Measurements from ENCODE around the gene SPECC1L. TPM values are rescaled to one million over a fixed set of nuclear protein-coding genes. Genes with fewer than 3 reads are reported as not detected.
"Not testable (repeated sequence)": the region's sequence is repeated elsewhere in the genome, so short reads cannot be mapped to it uniquely, and the experiment has no call there.

SPECC1L gene
- total RNA-seq, 1 experiment from 2014 or later = 40.8 TPM

DNA sequence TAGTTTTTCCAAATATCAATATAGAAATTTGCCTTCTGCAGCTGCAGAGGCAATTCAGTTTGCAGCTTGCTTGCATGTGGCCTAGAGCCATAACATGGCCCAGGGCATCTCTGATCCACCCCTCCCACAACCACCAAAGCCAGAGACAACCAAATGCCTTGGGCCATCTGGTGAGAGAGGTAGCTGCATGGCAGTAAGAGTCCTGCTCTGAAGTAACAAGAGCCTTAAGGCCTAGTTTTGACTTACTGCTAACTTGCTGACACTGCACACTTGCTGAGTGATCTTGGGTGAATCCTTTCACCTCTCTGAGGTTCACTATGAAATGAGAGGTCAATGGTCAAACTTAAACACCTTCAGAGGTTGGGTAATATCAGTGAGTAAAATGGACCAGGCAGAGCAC lies 4.9 kb upstream of the SPECC1L start:
- no peaks in the 10 kb centered on the region for H3K36me3 ChIP-seq (ENCODE audit: control insufficient read depth in 1 of 2, insufficient read depth in 2 of 2, low read length in 2 of 2)
- no peak overlapping the region for H3K4me3 ChIP-seq (replicated peaks in 1 of 2; ENCODE audit: low read depth in 1 of 2, low read length in 2 of 2)
- POLR2A ChIA-PET = no interaction called here
- H2AFZ ChIP-seq (ENCODE audit: low read depth, low read length, poor library complexity, severe bottlenecking) = no peak overlapping the region
- TF ChIP-seq ZNF274 (IDR thresholded peaks at IDR 0.05; ENCODE audit: low read depth, low read length) (no peak), SP1 (IDR thresholded peaks at IDR 0.05; ENCODE audit: low read depth) (no peak), FOSL1 (IDR thresholded peaks at IDR 0.05; ENCODE audit: low read depth) (no peak), POLR2AphosphoS5 (IDR thresholded peaks at IDR 0.05; ENCODE audit: low read depth, low read length) (no peak), ELF1 (IDR thresholded peaks at IDR 0.05; ENCODE audit: borderline replicate concordance, low read depth) (no peak), RAD21 (IDR thresholded peaks at IDR 0.05; ENCODE audit: low read depth) (no peak), TCF7L2 (IDR thresholded peaks at IDR 0.05; ENCODE audit: borderline replicate concordance, extremely low read depth, insufficient read depth, insufficient read length) (no peak), SIN3A (IDR thresholded peaks at IDR 0.05; ENCODE audit: low read depth) (no peak), EZH2 (IDR thresholded peaks at IDR 0.05) (no peak), POLR2A (IDR thresholded peaks at IDR 0.05; ENCODE audit: borderline replicate concordance, extremely low read depth, insufficient read depth, insufficient read length) (no peak), SRF (IDR thresholded peaks at IDR 0.05; ENCODE audit: low read depth) (no peak)
- TF ChIP-seq, protein P1, sequence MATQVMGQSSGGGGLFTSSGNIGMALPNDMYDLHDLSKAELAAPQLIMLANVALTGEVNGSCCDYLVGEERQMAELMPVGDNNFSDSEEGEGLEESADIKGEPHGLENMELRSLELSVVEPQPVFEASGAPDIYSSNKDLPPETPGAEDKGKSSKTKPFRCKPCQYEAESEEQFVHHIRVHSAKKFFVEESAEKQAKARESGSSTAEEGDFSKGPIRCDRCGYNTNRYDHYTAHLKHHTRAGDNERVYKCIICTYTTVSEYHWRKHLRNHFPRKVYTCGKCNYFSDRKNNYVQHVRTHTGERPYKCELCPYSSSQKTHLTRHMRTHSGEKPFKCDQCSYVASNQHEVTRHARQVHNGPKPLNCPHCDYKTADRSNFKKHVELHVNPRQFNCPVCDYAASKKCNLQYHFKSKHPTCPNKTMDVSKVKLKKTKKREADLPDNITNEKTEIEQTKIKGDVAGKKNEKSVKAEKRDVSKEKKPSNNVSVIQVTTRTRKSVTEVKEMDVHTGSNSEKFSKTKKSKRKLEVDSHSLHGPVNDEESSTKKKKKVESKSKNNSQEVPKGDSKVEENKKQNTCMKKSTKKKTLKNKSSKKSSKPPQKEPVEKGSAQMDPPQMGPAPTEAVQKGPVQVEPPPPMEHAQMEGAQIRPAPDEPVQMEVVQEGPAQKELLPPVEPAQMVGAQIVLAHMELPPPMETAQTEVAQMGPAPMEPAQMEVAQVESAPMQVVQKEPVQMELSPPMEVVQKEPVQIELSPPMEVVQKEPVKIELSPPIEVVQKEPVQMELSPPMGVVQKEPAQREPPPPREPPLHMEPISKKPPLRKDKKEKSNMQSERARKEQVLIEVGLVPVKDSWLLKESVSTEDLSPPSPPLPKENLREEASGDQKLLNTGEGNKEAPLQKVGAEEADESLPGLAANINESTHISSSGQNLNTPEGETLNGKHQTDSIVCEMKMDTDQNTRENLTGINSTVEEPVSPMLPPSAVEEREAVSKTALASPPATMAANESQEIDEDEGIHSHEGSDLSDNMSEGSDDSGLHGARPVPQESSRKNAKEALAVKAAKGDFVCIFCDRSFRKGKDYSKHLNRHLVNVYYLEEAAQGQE (IDR thresholded peaks at IDR 0.05; ENCODE audit: low read depth) = no peak
- TF ChIP-seq, protein P2, sequence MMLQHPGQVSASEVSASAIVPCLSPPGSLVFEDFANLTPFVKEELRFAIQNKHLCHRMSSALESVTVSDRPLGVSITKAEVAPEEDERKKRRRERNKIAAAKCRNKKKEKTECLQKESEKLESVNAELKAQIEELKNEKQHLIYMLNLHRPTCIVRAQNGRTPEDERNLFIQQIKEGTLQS (IDR thresholded peaks at IDR 0.05) = no peak
- TF ChIP-seq, protein P3, sequence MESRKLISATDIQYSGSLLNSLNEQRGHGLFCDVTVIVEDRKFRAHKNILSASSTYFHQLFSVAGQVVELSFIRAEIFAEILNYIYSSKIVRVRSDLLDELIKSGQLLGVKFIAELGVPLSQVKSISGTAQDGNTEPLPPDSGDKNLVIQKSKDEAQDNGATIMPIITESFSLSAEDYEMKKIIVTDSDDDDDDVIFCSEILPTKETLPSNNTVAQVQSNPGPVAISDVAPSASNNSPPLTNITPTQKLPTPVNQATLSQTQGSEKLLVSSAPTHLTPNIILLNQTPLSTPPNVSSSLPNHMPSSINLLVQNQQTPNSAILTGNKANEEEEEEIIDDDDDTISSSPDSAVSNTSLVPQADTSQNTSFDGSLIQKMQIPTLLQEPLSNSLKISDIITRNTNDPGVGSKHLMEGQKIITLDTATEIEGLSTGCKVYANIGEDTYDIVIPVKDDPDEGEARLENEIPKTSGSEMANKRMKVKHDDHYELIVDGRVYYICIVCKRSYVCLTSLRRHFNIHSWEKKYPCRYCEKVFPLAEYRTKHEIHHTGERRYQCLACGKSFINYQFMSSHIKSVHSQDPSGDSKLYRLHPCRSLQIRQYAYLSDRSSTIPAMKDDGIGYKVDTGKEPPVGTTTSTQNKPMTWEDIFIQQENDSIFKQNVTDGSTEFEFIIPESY (IDR thresholded peaks at IDR 0.05; ENCODE audit: extremely low read depth, insufficient replicate concordance, low read length) = no peak
- H3K4me2 ChIP-seq (ENCODE audit: low read length) = no peak overlapping the region
- peaks cover 7 to 10% of the 10 kb centered on the region in 2 experiments for H3K4me1 ChIP-seq (ENCODE audit: control insufficient read depth in 1 of 2, insufficient read depth in 2 of 2, low read length in 2 of 2)
- H4K20me1 ChIP-seq (ENCODE audit: insufficient read depth) = no peaks in the 10 kb centered on the region
- intact Hi-C loops (cut with micrococcal nuclease) = no loop called here
- no peaks in the 10 kb centered on the region for H3K9me3 ChIP-seq (ENCODE audit: control insufficient read depth in 1 of 2, insufficient read depth in 1 of 2, low read depth in 1 of 2, low read length in 2 of 2)
- BruUV-seq (replicated peaks) = no TSS peak
- ATAC-seq = no peak
- no peak overlapping the region for H3K9ac ChIP-seq (ENCODE audit: low read length)
- H3K79me2 ChIP-seq (ENCODE audit: insufficient read depth, low read length) = peaks cover 1% of the 10 kb centered on the region; the same call in 1 of the 2 replicates
- no peak for DNase-seq (ENCODE audit: low read depth, low spot score)
- no peaks in the 10 kb centered on the region for H3K9me2 ChIP-seq (ENCODE audit: insufficient read depth)
- no peak overlapping the region for H3K27ac ChIP-seq (ENCODE audit: low read depth, low read length)
- no peaks in the 10 kb centered on the region for H3K27me3 ChIP-seq (ENCODE audit: insufficient read depth, low read length)
- RAD21 ChIA-PET (ENCODE audit: low non-redundant PET in 1 of 2, low total read pairs in 2 of 2, uncharacterized antibody in 2 of 2, unreplicated experiment in 2 of 2) = no interaction called here
- CTCF ChIA-PET = no interaction called here

DNA sequence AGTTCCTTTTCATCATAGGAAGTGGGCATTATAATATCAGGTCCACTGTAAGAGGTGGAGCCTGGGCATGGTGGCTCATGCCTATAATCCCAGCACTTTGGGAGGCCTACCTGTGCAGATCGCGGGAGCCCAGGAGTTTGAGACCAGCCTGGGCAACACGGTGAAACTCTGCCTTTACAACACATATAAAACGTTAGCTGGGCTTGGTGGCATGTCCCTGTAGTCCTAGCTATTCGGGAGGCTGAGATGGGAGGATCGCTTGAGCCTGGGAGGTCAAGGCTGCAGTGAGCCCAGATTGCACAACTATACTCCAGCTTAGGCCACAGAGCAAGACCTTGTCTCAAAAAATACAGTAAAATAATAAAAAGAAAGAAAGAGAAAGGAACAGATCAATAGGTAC lies 4.1 kb upstream of the SPECC1L start:
- H3K9ac ChIP-seq (ENCODE audit: low read length); H2AFZ ChIP-seq (ENCODE audit: low read depth, low read length, poor library complexity, severe bottlenecking); H4K20me1 ChIP-seq (ENCODE audit: insufficient read depth); BruUV-seq (replicated peaks); H3K9me2 ChIP-seq (ENCODE audit: insufficient read depth); intact Hi-C loops (cut with micrococcal nuclease); H3K36me3 ChIP-seq (ENCODE audit: control insufficient read depth in 1 of 2, insufficient read depth in 2 of 2, low read length in 2 of 2); DNase-seq (ENCODE audit: low read depth, low spot score); ATAC-seq; H3K27ac ChIP-seq (ENCODE audit: low read depth, low read length); CTCF ChIA-PET; H3K27me3 ChIP-seq (ENCODE audit: insufficient read depth, low read length); RAD21 ChIA-PET (ENCODE audit: low non-redundant PET in 1 of 2, low total read pairs in 2 of 2, uncharacterized antibody in 2 of 2, unreplicated experiment in 2 of 2); H3K4me3 ChIP-seq (replicated peaks in 1 of 2; ENCODE audit: low read depth in 1 of 2, low read length in 2 of 2); H3K79me2 ChIP-seq (ENCODE audit: insufficient read depth, low read length); H3K4me2 ChIP-seq (ENCODE audit: low read length); H3K9me3 ChIP-seq (ENCODE audit: control insufficient read depth in 1 of 2, insufficient read depth in 1 of 2, low read depth in 1 of 2, low read length in 2 of 2); POLR2A ChIA-PET: not testable (repeated sequence)
- H3K4me1 ChIP-seq (ENCODE audit: control insufficient read depth in 1 of 2, insufficient read depth in 2 of 2, low read length in 2 of 2) = peaks cover 7 to 10% of the 10 kb centered on the region in 2 experiments
